Activated T-helper 2 cell treated with anti-CD3 and anti-CD28 coated beads, Interferon-gamma antibody, Interleukin-2, Interleukin-4, amounts not matched to agents 10 μg/mL and 5 μg/mL and 100 μg/mL, durations not matched to agents 14 hours and 24 hours and 36 hours (primary cell): Measurements from ENCODE around the gene PDE2A. TPM values are rescaled to one million over a fixed set of nuclear protein-coding genes. Genes with fewer than 3 reads are reported as not detected.

ENCODE experiments used
- DNase-seq: peaks from one replicate; pipeline ENCODE4 v3.0.0; 2021; ENCODE audit warnings: low spot score
- H3K27ac Mint-ChIP-seq: one replicate; pipeline ENCODE4 v1.8.0; 2021; ENCODE audit warnings: mixed read lengths
- H3K27me3 Mint-ChIP-seq: one replicate; pipeline ENCODE4 v1.8.0; 2021; ENCODE audit warnings: low read depth, mixed read lengths
- H3K36me3 Mint-ChIP-seq: one replicate; pipeline ENCODE4 v1.8.0; 2021; ENCODE audit warnings: low read depth, mixed read lengths
- H3K4me1 Mint-ChIP-seq: one replicate; pipeline ENCODE4 v1.8.0; 2021; ENCODE audit warnings: low read depth, mixed read lengths
- H3K4me3 Mint-ChIP-seq: one replicate; pipeline ENCODE4 v1.8.0; 2021; ENCODE audit warnings: low read depth, mild to moderate bottlenecking, moderate library complexity, mixed read lengths
- H3K9me3 Mint-ChIP-seq: one replicate; pipeline ENCODE4 v1.8.0; 2021; ENCODE audit warnings: mixed read lengths
- intact Hi-C: fragments of 100-400 bp; cut with micrococcal nuclease; formaldehyde crosslinking; loops from one replicate; pipeline ENCODE4 v1.15.1; 2023
- total RNA-seq: library from RNA; stranded (reverse); gene quantifications from 2 replicates; pipeline ENCODE4 v1.2.3, GENCODE V29; 2022

PDE2A gene
- total RNA-seq, 1 donor from 2014 or later = 0.62 TPM

DNA sequence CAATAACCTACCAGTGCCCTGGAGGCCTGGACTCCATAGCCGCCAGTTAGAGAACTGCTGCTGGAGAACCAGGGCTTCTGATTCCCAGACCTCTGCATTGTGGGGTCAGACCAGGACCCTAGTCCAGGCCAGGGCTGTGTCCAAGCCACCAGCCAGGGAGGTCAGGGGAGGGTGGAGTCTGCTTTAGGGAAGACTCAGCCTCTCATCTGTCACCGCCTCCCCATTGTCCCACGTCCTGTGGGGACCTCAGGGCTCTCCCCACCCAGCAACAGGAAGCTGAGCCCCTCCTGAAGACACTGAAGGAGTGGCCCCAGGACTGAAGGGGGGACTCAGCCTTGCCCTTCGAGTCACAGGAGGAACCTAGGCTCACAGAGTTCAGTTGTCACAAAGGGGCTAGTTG lies 41.2 kb downstream of the PDE2A start:
- DNase-seq = no peak

DNA sequence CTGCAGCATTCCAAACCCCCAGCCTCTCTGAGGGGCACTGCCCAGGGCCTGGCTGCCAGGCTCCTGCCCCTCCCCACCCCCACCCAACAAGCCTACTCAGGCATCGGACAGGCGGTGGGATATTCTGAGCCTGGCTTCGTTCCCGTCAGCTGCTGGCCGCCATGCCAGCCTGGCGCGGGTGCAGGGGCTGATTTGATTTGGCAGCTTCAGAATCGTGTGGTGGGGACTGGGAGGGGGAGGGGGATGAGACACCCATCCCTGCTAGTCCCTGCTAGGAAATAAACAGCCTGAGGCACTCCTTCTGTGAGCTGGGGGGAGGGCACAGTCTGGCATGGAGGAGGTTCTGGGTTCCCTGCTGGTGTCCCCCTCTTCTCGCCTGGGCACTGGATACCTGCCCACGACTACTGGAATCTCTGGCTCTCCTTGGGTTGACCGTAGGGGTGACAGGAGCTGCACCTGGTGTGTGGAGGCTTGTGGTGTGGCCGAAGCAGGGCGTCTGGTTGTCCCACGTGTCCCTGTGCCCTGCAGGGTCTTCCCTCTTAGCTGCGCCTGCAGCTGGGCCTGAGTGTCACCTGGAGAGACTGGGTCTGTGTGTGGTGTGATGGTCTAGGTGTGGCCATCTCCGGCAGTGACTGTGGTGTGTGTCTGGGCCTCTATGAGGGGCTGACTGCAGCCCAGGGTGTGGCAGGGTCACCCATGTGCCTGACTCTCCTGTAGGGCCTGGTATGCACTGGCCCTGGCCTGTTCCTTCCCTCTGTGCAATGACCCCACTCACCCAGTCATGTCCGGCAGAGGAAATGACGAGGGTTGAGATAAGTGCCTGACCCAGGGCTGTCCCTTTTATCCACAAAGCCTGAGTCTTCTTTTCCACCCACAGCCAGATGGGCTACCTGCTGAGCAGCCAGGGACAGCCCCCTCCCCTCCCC lies 42.2 kb downstream of the PDE2A start:
- Mint-ChIP-seq H3K4me3 (no peak overlapping the region), H3K36me3 (no peaks in the 10 kb centered on the region), H3K27me3 (peaks cover 11% of the 10 kb centered on the region), H3K4me1 (no peaks in the 10 kb centered on the region), H3K27ac (no peak overlapping the region), H3K9me3 (no peaks in the 10 kb centered on the region)
- DNase-seq = no peak
- intact Hi-C loops = no loop called here

More for the DNA sequence above, 41.2 kb downstream of the PDE2A start:
- no peaks in the 10 kb centered on the region for H3K4me1 Mint-ChIP-seq
- no peaks in the 10 kb centered on the region for H3K9me3 Mint-ChIP-seq
- intact Hi-C loops = no loop called here
- no peak overlapping the region for H3K27ac Mint-ChIP-seq
- H3K4me3 Mint-ChIP-seq = no peak overlapping the region
- no peaks in the 10 kb centered on the region for H3K36me3 Mint-ChIP-seq
- H3K27me3 Mint-ChIP-seq = peaks cover 18% of the 10 kb centered on the region

DNA sequence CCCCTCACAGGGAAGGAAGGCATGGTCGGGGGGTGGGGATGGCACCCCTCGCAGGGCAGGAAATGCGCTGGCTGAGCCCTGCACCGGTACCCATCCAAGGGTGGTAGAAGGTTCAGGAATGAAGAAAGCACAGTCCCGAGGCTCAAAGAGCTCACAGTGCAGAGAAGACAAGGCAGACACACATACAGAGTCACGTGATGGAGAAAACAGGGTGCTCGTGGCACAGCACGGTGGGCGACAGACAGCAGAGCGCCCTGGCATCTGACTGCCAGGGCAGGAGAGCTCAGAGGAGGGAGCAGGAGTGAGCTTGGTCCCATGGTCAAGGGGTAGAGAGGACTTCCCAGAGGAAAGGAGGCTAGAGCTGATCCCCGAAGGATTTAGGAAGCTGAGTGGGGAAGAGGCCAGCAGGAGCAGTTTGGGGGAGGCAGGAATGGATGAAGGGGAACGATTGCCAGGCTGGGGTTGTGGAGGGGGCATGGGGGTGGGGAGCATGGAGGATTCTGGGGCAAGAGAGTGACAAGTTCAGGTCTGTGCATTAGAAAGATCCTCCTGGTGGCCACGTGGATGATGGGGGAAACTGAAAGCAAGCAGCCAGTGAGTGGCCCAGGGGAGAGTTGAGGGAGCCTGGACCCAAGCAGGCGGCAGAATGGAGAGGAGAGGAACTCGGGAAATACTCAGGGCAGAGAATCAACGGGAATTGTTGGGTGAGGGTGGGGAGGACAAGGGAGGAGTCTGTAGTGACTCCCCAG lies 43.9 kb downstream of the PDE2A start:
- Mint-ChIP-seq H3K9me3 (no peaks in the 10 kb centered on the region), H3K36me3 (no peaks in the 10 kb centered on the region), H3K4me3 (no peak overlapping the region), H3K27ac (no peak overlapping the region), H3K4me1 (no peaks in the 10 kb centered on the region), H3K27me3 (peaks cover 5% of the 10 kb centered on the region)
- intact Hi-C loops = no loop called here
- no peak for DNase-seq

DNA sequence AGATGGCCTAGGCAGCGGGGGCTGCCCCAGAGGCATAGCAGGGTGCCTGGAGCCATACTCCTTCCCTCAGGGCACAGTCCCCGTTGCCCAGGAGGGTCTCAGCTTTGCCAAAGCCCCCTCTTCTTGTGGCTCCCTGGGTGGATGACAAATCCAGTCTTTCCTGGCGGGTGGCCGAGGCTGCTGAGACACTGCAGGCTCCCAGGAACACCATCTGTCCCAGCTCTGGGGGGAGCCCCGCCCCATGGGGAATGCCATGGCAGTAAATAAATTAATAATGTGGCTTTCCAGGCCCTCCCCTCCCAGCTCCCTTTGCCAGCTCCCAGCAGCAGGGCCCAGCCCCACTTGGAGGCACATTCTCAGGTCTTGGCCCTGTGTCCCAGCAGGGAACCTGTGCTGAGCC lies 45.0 kb downstream of the PDE2A start:
- H3K27ac Mint-ChIP-seq = no peak overlapping the region
- intact Hi-C loops = no loop called here
- no peak overlapping the region for H3K4me3 Mint-ChIP-seq
- H3K9me3 Mint-ChIP-seq = no peaks in the 10 kb centered on the region
- no peaks in the 10 kb centered on the region for H3K4me1 Mint-ChIP-seq
- no peak for DNase-seq
- H3K36me3 Mint-ChIP-seq = no peaks in the 10 kb centered on the region
- peaks cover 3% of the 10 kb centered on the region for H3K27me3 Mint-ChIP-seq

DNA sequence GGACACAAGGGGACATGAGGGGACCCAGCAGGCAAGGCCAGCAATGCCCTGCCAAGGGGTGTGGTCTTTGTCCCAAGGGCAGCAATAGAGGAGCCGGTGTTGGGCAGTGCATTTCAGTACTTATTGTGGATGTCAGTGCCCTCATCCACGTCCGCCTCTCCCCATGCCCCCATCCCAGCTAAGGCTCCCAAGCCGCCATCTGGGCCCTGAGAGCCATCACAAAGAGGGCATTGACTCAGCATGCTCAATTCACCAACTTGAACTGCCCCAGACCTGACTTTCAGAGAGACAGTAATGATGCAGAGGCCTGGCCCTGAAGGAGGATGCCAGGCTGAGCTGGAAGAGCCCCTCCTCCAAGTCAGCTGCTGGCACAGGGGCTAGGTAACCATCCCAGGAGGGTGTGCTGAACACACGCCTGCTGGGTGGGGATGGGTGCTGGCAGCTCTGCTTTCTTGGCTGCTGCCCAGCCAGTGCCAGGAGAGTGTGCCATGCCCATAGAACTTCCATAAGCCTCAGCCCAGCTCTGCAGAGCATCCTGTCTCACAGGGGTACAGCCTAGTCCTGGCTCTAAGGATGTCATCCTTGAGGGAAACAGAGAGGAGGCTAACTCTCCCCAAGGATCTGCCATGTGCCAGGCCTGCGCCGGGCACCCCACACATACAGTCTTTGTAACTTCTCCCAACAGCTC lies 46.5 kb downstream of the PDE2A start:
- no peaks in the 10 kb centered on the region for H3K9me3 Mint-ChIP-seq
- DNase-seq = no peak
- no peaks in the 10 kb centered on the region for H3K36me3 Mint-ChIP-seq
- no peak overlapping the region for H3K4me3 Mint-ChIP-seq
- H3K4me1 Mint-ChIP-seq = peaks cover 2% of the 10 kb centered on the region
- H3K27me3 Mint-ChIP-seq = peaks cover 14% of the 10 kb centered on the region
- intact Hi-C loops = no loop called here
- H3K27ac Mint-ChIP-seq = no peak overlapping the region

DNA sequence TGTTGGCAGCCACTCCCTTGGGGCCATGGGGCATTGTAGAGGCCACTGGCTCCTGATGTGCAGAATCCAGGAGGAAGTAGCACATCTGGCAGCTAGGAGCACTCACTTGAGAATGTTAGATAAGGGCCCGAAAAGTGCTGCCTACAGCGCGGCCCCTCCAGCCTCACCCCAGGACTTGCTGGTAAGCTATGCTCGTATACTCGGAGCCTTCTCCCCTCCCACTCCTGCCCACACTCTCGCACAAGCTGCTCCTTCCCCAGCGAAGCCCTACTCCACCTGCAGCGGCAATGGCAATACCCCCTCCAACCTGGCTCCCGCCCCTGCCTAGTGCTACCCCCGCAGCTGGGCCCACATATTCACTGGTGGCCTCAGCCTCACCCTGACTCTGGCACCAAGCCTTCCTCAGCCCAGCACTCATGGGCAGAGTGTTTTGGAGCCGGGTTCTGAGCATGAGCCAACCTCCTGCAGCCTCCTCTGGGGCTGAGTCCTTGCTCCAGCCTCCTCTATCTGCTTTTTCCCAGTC lies 47.7 kb downstream of the PDE2A start:
- no peak overlapping the region for H3K27ac Mint-ChIP-seq
- H3K4me3 Mint-ChIP-seq = no peak overlapping the region
- H3K9me3 Mint-ChIP-seq = no peaks in the 10 kb centered on the region
- intact Hi-C loops = no loop called here
- H3K4me1 Mint-ChIP-seq = peaks cover 12% of the 10 kb centered on the region
- H3K36me3 Mint-ChIP-seq = no peaks in the 10 kb centered on the region
- no peak for DNase-seq
- peaks cover 14% of the 10 kb centered on the region for H3K27me3 Mint-ChIP-seq

DNA sequence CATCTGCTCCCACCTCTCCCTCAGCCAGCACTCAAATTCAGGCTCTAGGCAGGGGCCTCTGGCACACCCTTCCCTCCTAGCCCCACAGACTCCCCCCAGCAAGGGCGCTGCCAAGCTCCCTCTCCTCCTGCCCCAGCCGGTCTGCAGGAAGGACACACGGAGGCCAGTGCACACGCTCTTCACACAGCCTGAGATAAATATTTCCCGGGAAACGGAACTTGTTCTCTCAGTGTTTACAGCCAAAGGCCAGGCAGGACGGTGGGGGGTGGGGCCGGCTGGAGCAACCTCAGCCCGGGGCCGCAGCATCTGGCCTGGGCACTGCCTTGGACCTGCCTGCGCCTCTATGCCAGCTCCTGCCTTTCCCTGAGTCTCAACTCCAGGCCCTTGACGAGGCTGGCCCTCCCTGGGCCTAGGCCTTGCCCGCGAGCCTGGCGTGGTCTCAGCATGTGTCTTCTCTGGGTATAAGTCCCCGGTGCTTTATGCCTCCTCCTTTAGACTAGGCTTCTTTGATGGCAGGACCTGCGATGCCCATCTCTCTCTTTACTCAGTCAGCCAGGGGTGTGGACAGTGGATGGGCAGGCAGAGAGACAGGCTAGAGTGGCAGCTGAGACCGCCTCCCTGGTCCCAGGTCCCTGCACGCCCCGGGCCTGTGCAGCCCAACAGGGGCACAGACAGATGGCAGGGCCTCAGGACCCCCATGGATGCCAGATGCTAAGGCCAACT lies 48.4 kb downstream of the PDE2A start:
- Mint-ChIP-seq H3K36me3 (no peaks in the 10 kb centered on the region), H3K27me3 (peaks cover 14% of the 10 kb centered on the region), H3K9me3 (no peaks in the 10 kb centered on the region), H3K27ac (no peak overlapping the region), H3K4me3 (no peak overlapping the region), H3K4me1 (peaks cover 18% of the 10 kb centered on the region)
- no peak for DNase-seq
- intact Hi-C loops = no loop called here

DNA sequence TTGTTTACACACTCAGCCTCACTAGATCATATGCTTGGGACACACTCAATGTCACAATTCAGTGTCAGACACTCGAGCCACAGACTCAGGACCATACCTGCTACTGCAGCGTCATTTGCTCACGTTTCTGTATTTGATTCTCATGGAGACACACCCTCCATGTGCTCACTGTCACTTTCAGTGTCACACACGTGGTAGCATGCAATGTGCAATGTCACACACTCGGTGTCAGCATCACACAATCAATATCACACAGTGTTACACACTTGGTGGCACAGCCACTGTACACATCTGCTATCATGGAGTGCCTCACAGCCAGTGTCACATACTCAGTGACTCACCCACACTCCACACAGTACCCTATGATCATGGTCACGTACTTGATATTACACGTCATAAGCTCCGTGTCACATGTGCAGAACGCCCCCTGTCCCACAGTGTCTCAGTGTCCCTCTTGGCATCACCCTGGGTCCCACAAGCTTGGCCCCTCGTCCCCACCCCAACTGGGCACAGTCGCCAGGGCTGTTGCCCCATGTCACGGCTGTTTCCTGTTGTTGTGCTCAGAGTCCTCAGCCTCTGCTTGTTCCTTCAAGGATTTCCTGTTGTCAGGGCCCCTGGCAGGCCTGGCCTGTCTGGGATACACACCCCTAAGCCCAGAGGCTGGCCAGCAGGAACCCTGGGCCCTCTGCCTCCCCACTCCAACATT lies 49.6 kb downstream of the PDE2A start:
- intact Hi-C loops = no loop called here
- Mint-ChIP-seq H3K27me3 (peaks cover 13% of the 10 kb centered on the region), H3K4me3 (no peak overlapping the region), H3K36me3 (no peaks in the 10 kb centered on the region), H3K4me1 (peaks cover 23% of the 10 kb centered on the region), H3K9me3 (no peaks in the 10 kb centered on the region), H3K27ac (no peak overlapping the region)
- no peak for DNase-seq

DNA sequence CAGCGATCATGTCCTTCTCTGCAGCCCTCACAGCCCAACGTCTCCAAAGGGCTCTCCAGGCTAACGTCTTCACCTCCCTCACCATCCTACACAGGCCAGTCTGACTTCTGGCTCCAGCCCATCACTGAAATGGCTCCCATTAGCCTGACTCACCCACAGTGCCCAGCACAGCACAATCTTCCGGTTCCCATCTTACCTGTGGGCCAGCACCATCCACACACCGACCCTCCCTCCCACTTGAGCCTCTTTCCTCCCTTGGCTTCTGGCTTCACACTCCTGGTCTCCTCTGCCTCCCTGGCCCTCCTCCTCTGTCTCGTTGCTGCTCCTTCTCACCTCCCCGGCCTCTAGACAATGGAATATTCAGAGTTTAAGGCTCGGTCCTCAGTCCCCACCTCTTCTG lies 51.2 kb downstream of the PDE2A start:
- H3K27me3 Mint-ChIP-seq = peaks cover 13% of the 10 kb centered on the region
- intact Hi-C loops = no loop called here
- no peak overlapping the region for H3K4me3 Mint-ChIP-seq
- peaks cover 23% of the 10 kb centered on the region for H3K4me1 Mint-ChIP-seq
- DNase-seq = no peak
- H3K9me3 Mint-ChIP-seq = no peaks in the 10 kb centered on the region
- H3K36me3 Mint-ChIP-seq = no peaks in the 10 kb centered on the region
- no peak overlapping the region for H3K27ac Mint-ChIP-seq

DNA sequence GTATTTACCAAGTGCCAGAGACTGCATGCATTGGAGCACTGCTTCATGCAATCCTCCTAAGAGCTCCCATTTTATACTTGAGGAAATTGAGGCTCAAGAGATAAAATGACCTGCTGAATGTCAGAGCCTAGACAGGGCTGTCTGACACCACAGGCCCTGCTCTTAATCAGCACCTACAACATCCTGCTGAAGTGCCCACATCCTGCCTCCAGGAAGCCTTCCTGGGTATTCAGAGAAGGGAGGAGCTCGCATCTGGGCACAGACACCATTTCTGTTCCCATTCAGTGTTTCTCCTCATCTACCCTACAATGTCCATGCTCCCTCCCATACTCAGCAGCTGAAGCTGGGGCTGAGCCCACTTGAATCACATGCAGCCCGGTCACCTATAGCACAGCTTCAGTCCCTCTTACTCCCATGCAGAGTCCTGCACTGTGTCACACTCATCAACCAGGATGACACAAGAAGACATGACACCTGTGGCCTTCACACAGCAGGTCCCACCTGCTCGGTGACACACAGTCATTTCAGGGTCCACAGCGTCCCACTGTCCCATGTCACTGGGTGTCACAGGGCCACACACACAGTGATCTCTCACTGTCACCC lies 53.1 kb downstream of the PDE2A start:
- H3K4me1 Mint-ChIP-seq = peaks cover 23% of the 10 kb centered on the region
- peaks cover 13% of the 10 kb centered on the region for H3K27me3 Mint-ChIP-seq
- no peak overlapping the region for H3K4me3 Mint-ChIP-seq
- H3K36me3 Mint-ChIP-seq = no peaks in the 10 kb centered on the region
- H3K27ac Mint-ChIP-seq = no peak overlapping the region
- intact Hi-C loops = no loop called here
- DNase-seq = no peak
- H3K9me3 Mint-ChIP-seq = no peaks in the 10 kb centered on the region

DNA sequence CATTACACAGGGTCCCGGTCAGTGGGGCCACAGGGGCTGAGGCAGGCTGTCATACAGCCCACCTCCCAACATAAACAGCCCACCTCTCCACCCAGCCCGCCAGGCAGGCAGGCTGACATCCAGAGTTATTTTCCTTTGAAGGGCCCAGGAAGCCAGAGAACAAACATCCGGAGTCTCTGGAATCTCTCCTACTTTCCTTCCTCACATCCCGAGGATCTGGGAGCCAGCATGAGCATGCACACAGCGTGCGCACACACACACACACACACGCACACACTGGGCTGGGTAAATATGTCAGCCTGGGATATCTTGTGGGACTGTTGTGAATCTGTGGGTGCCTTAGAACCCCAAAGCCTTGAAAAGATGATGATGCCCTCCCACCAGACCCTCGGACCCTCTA lies 55.4 kb downstream of the PDE2A start:
- Mint-ChIP-seq H3K4me3 (no peak overlapping the region), H3K27me3 (peaks cover 15% of the 10 kb centered on the region), H3K9me3 (no peaks in the 10 kb centered on the region), H3K4me1 (peaks cover 23% of the 10 kb centered on the region), H3K36me3 (no peaks in the 10 kb centered on the region), H3K27ac (no peak overlapping the region)
- intact Hi-C loops = no loop called here
- DNase-seq = no peak
